Natural killer cell treated with Interleukin-12 subunit alpha and Interleukin-12 subunit beta and Interleukin-15 and Interleukin-18, amount 100 ng/mL, for 72 hours (primary cell): ENCODE data around the gene TBC1D10A. TPM values are rescaled to one million over a fixed set of nuclear protein-coding genes. Genes with fewer than 3 reads are reported as not detected.

Experiments used
- ATAC-seq, 2 donors: fragments of 150-1000 bp; cut with Tn5 transposase in 1 of 2; sonication (Bioruptor Pico), chemical (Tn5 transposase) in 1 of 2; 2 replicates each; pipeline ENCODE4 v1.10.0; 2021
- DNase-seq: peaks from one replicate; pipeline ENCODE4 v3.0.0; 2022; ENCODE audit warnings: low spot score
- H3K27ac Mint-ChIP-seq, 2 donors: 1 replicate in 1 of 2; 2 replicates in 1 of 2; pipeline ENCODE4 v1.8.0; 2022; ENCODE audit warnings: mixed read lengths in 2 of 2, mild to moderate bottlenecking in 1 of 2, moderate library complexity in 1 of 2
- H3K27me3 Mint-ChIP-seq, 2 donors: 1 replicate in 1 of 2; 2 replicates in 1 of 2; pipeline ENCODE4 v1.8.0; 2022; ENCODE audit warnings: mixed read lengths in 2 of 2
- H3K36me3 Mint-ChIP-seq: one replicate; pipeline ENCODE4 v1.8.0; 2022; ENCODE audit warnings: mixed read lengths
- H3K4me1 Mint-ChIP-seq, 2 donors: 1 replicate in 1 of 2; 2 replicates in 1 of 2; pipeline ENCODE4 v1.8.0; 2022; ENCODE audit warnings: low read depth in 2 of 2, mixed read lengths in 2 of 2, mild to moderate bottlenecking in 1 of 2
- H3K4me3 Mint-ChIP-seq: one replicate; pipeline ENCODE4 v1.8.0; 2022; ENCODE audit warnings: mixed read lengths
- H3K9me3 Mint-ChIP-seq: 2 replicates; pipeline ENCODE4 v1.8.0; 2022; ENCODE audit warnings: mixed read lengths
- total RNA-seq, 2 donors: library from RNA; stranded (reverse); gene quantifications; one replicate each; pipeline ENCODE4 v1.2.3, GENCODE V29; 2022

The TBC1D10A gene
- total RNA-seq, 2 donors from 2014 or later = 13.9 to 28.3 TPM

- Mint-ChIP-seq H3K4me3 (peak overlapping the region; percentile 39), H3K4me1 (peaks cover 30 to 42% of the 10 kb centered on the region in 2 donors), H3K9me3 (no peaks in the 10 kb centered on the region), H3K27me3 (peaks cover 18 to 29% of the 10 kb centered on the region in 2 donors), H3K36me3 (no peaks in the 10 kb centered on the region), H3K27ac (peak overlapping the region in 1 of 2 donors; percentile 40)
- ATAC-seq = no peak
- DNase-seq = no peak
These were observed 78.3 kb downstream of the TBC1D10A start for GRCh38 chr22:30248484-30248883.

- Mint-ChIP-seq H3K27ac (peak overlapping the region in 1 of 2 donors; percentile 40), H3K27me3 (peaks cover 18 to 29% of the 10 kb centered on the region in 2 donors), H3K4me3 (peak overlapping the region; percentile 39), H3K36me3 (no peaks in the 10 kb centered on the region), H3K9me3 (no peaks in the 10 kb centered on the region), H3K4me1 (peaks cover 29 to 39% of the 10 kb centered on the region in 2 donors)
- no peak for DNase-seq
- ATAC-seq = no peak
These were observed 78.8 kb downstream of the TBC1D10A start for GRCh38 chr22:30247974-30248373.

GRCh38 chr22:30247561-30247960, 79.2 kb downstream of the TBC1D10A start:
- H3K36me3 Mint-ChIP-seq = no peaks in the 10 kb centered on the region
- DNase-seq (no peak), ATAC-seq (no peak)
- H3K4me3 Mint-ChIP-seq = peak overlapping the region; percentile 30
- H3K27ac Mint-ChIP-seq = peak overlapping the region in 1 of 2 donors; percentile 6
- H3K9me3 Mint-ChIP-seq = no peaks in the 10 kb centered on the region
- peaks cover 18 to 29% of the 10 kb centered on the region in 2 donors for H3K27me3 Mint-ChIP-seq
- peaks cover 25 to 35% of the 10 kb centered on the region in 2 donors for H3K4me1 Mint-ChIP-seq

- Mint-ChIP-seq H3K27ac (peak overlapping the region; percentile 15 to 60), H3K4me1 (peaks cover 24 to 34% of the 10 kb centered on the region in 2 donors), H3K9me3 (no peaks in the 10 kb centered on the region), H3K36me3 (no peaks in the 10 kb centered on the region), H3K4me3 (peak overlapping the region; percentile 91), H3K27me3 (peaks cover 18 to 29% of the 10 kb centered on the region in 2 donors)
- DNase-seq (no peak), ATAC-seq (peak in 1 of 2 donors; percentile 5)
These were observed 79.8 kb downstream of the TBC1D10A start for GRCh38 chr22:30246814-30247376.

GRCh38 chr22:30245985-30246813, 80.5 kb downstream of the TBC1D10A start, which contains the start of gene LIF:
Gene LIF, minus strand, starts transcription at chr22:30246759. Its CDS starts 64 bp downstream, at chr22:30246695.
- H3K27ac Mint-ChIP-seq = peak within 1 kb of the TSS; percentile 15 to 60
- H3K4me3 Mint-ChIP-seq = peak within 1 kb of the TSS; percentile 91
- peaks cover 18 to 29% of the 10 kb centered on the region in 2 donors for H3K27me3 Mint-ChIP-seq
- H3K4me1 Mint-ChIP-seq = peaks cover 24 to 34% of the 10 kb centered on the region in 2 donors
- ATAC-seq (peak; percentile 60 to 69), DNase-seq (no peak)
- H3K36me3 Mint-ChIP-seq = no peaks in the 10 kb centered on the region
- no peaks in the 10 kb centered on the region for H3K9me3 Mint-ChIP-seq

GRCh38 chr22:30245181-30245984, 81.4 kb downstream of the TBC1D10A start:
- no peaks in the 10 kb centered on the region for H3K36me3 Mint-ChIP-seq
- DNase-seq (no peak), ATAC-seq (no peak)
- H3K27me3 Mint-ChIP-seq = peaks cover 18 to 29% of the 10 kb centered on the region in 2 donors
- no peaks in the 10 kb centered on the region for H3K9me3 Mint-ChIP-seq
- peak overlapping the region; percentile 15 to 60 for H3K27ac Mint-ChIP-seq
- H3K4me1 Mint-ChIP-seq = peaks cover 24 to 34% of the 10 kb centered on the region in 2 donors
- H3K4me3 Mint-ChIP-seq = peak overlapping the region; percentile 91

GRCh38 chr22:30244641-30245040, 82.1 kb downstream of the TBC1D10A start:
- Mint-ChIP-seq H3K9me3 (no peaks in the 10 kb centered on the region), H3K4me3 (peak overlapping the region; percentile 91), H3K4me1 (peaks cover 24 to 34% of the 10 kb centered on the region in 2 donors), H3K27ac (peak overlapping the region; percentile 28 to 65), H3K36me3 (no peaks in the 10 kb centered on the region), H3K27me3 (peaks cover 18 to 29% of the 10 kb centered on the region in 2 donors)
- ATAC-seq (no peak), DNase-seq (no peak)

GRCh38 chr22:30244066-30244465, 82.7 kb downstream of the TBC1D10A start:
- H3K36me3 Mint-ChIP-seq = no peaks in the 10 kb centered on the region
- peak overlapping the region; percentile 28 to 65 for H3K27ac Mint-ChIP-seq
- ATAC-seq (no peak), DNase-seq (no peak)
- H3K9me3 Mint-ChIP-seq = no peaks in the 10 kb centered on the region
- H3K4me3 Mint-ChIP-seq = peak overlapping the region; percentile 91
- H3K4me1 Mint-ChIP-seq = peaks cover 24 to 34% of the 10 kb centered on the region in 2 donors
- peaks cover 18 to 29% of the 10 kb centered on the region in 2 donors for H3K27me3 Mint-ChIP-seq

GRCh38 chr22:30243661-30244060, 83.1 kb downstream of the TBC1D10A start:
- H3K4me3 Mint-ChIP-seq = peak overlapping the region; percentile 91
- no peaks in the 10 kb centered on the region for H3K9me3 Mint-ChIP-seq
- no peaks in the 10 kb centered on the region for H3K36me3 Mint-ChIP-seq
- DNase-seq (no peak), ATAC-seq (no peak)
- peaks cover 23 to 31% of the 10 kb centered on the region in 2 donors for H3K4me1 Mint-ChIP-seq
- H3K27ac Mint-ChIP-seq = peak overlapping the region in 1 of 2 donors; percentile 28
- H3K27me3 Mint-ChIP-seq = peaks cover 17 to 27% of the 10 kb centered on the region in 2 donors

Other genes starting within 250 kb of the TBC1D10A start
- gene HORMAD2, start 246.5 kb downstream of the TBC1D10A start, total RNA-seq = not detected
- gene LIF, start 80.2 kb downstream of the TBC1D10A start, total RNA-seq = 100 to 1,000 TPM in 1 of 2 donors, 10 to 100 TPM in 1; 63.3 to 125 TPM
- 10 to 100 TPM; 15.5 to 38.7 TPM for gene OSM, start 60.1 kb downstream of the TBC1D10A start, total RNA-seq
- gene CASTOR1, start 37.4 kb downstream of the TBC1D10A start, total RNA-seq = 1 to 10 TPM; 4.0 to 4.4 TPM
- gene SF3A1, start 30.0 kb upstream of the TBC1D10A start, total RNA-seq = 100 to 1,000 TPM; 225 to 301 TPM
- gene CCDC157, start 30.1 kb upstream of the TBC1D10A start, total RNA-seq = 1 to 10 TPM; 3.3 to 6.8 TPM
- gene RNF215, start 60.5 kb upstream of the TBC1D10A start, total RNA-seq = 1 to 10 TPM; 5.2 to 7.4 TPM
- 1 to 10 TPM in 1 of 2 donors, under 1 TPM in 1; 0.40 to 1.3 TPM for gene SEC14L2, start 70.1 kb upstream of the TBC1D10A start, total RNA-seq
- gene MTFP1, start 98.8 kb upstream of the TBC1D10A start, total RNA-seq = 10 to 100 TPM; 58.7 to 67.4 TPM
- not detected for gene SEC14L3, start 145.1 kb upstream of the TBC1D10A start, total RNA-seq
- gene SEC14L4, start 178.8 kb upstream of the TBC1D10A start, total RNA-seq = not detected
- not detected for gene SEC14L6, start 219.8 kb upstream of the TBC1D10A start, total RNA-seq
- gene GAL3ST1, start 247.7 kb upstream of the TBC1D10A start, total RNA-seq = not detected